Activated naive CD8-positive, alpha-beta T cell treated with anti-CD3 and anti-CD28 coated beads for 36 hours (primary cell): ENCODE data around the gene DCAF15. TPM values are rescaled to one million over a fixed set of nuclear protein-coding genes. Genes with fewer than 3 reads are reported as not detected.
"Not testable (repeated sequence)": the region's sequence is repeated elsewhere in the genome, so short reads cannot be mapped to it uniquely, and the experiment has no call there.

Experiments used
- DNase-seq: peaks from one replicate; pipeline ENCODE4 v3.0.0; 2021
- H3K27ac Mint-ChIP-seq: one replicate; pipeline ENCODE4 v1.8.0; 2022; ENCODE audit warnings: mild to moderate bottlenecking, moderate library complexity, mixed read lengths
- H3K27me3 Mint-ChIP-seq: one replicate; pipeline ENCODE4 v1.8.0; 2022; ENCODE audit warnings: mild to moderate bottlenecking, mixed read lengths
- H3K36me3 Mint-ChIP-seq: one replicate; pipeline ENCODE4 v1.8.0; 2021; ENCODE audit warnings: mild to moderate bottlenecking, mixed read lengths
- H3K4me1 Mint-ChIP-seq: one replicate; pipeline ENCODE4 v1.8.0; 2021; ENCODE audit warnings: mixed read lengths
- H3K4me3 Mint-ChIP-seq: one replicate; pipeline ENCODE4 v1.8.0; 2022; ENCODE audit warnings: mild to moderate bottlenecking, moderate library complexity, mixed read lengths
- H3K9me3 Mint-ChIP-seq: one replicate; pipeline ENCODE4 v1.8.0; 2022; ENCODE audit warnings: mixed read lengths
- total RNA-seq, 2 experiments: library from RNA; stranded (reverse); gene quantifications; one replicate each; pipeline ENCODE4 v1.2.3, GENCODE V29; 2021

Gene DCAF15
- total RNA-seq, 2 experiments from 2014 or later, result 54.3 to 54.6 TPM

GRCh38 chr19:13961826-13962698, 9.8 kb downstream of the DCAF15 start:
- DNase-seq, result no peak
- Mint-ChIP-seq H3K4me3 (no peak overlapping the region), H3K27me3 (no peaks in the 10 kb centered on the region), H3K27ac (no peak overlapping the region), H3K36me3 (peaks cover 6% of the 10 kb centered on the region), H3K9me3 (no peaks in the 10 kb centered on the region), H3K4me1 (peaks cover 4% of the 10 kb centered on the region)

DNA sequence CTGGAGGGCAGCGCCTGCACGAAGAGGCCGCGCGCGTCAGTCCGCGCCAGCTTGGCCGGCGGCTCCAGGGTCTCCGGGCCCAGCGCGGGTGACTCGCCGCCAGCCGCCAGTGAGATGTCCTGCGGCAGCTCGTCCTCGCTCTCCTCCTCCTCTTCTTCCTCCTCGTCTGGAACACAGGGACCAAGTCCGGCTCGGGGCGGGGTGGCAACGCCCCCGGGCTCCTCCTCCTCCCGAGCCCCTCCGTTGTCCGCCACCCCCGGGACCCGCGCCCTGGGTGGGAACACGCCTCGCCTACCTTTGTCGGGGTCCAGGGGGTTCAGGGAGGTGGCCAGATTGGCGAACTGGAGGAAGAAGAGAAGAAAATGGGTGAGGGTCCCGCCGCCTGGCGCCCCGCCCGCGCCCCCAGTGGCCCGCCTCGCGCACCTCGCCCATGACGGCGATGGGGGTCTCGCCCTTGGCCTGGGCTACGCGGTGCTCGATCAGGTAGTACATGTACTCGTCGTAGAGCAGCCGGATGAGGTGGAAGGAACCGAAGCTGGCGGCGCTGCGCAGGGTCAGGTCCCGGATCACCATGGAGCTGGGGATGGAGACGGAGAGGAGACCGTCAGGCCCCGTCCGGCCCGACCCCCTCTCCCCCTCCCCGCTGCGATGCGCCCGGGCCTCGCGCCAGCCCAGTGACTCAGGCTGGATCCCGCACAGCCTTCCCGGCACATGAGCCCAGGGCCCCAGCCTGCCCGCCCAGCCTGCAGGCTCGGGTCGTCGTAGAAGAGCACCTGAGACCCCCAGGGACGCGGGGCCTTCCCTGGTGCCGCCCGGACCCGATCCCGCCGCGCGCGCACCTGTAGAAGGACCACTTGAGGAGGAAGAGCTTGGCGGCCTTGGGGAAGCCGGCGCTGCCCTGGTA, 10.6 kb downstream of the DCAF15 start:
- no peak for DNase-seq
- no peaks in the 10 kb centered on the region for H3K9me3 Mint-ChIP-seq
- peaks cover 4% of the 10 kb centered on the region for H3K4me1 Mint-ChIP-seq
- H3K4me3 Mint-ChIP-seq, result no peak overlapping the region
- H3K27ac Mint-ChIP-seq, result no peak overlapping the region
- no peaks in the 10 kb centered on the region for H3K27me3 Mint-ChIP-seq
- H3K36me3 Mint-ChIP-seq, result peaks cover 6% of the 10 kb centered on the region

- Mint-ChIP-seq H3K27me3 (no peaks in the 10 kb centered on the region), H3K9me3 (no peaks in the 10 kb centered on the region), H3K36me3 (peaks cover 6% of the 10 kb centered on the region), H3K27ac (no peak overlapping the region), H3K4me3 (no peak overlapping the region), H3K4me1 (peaks cover 4% of the 10 kb centered on the region)
- no peak for DNase-seq
Observed at GRCh38 chr19:13963603-13964105, 11.3 kb downstream of the DCAF15 start.

DNA sequence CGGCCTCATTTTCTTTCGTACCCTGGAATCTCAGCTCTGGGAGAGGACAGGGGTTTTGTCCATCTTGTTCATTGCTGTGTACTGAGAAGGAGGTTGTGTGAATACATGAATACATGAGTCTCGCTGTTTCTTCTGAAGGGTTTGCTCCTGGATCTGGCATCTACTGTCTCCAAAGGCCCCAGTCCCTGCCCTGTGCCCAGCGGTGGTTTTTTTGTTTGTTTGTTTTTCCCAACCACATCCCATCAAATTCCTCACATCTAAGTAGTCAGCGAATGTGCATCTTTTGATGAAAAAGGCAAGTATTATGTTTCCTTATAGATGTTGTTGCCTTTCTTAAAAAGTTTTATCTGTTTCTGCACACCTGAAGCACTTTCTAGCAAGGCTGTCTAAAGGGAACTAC, 12.5 kb downstream of the DCAF15 start:
- no peaks in the 10 kb centered on the region for H3K9me3 Mint-ChIP-seq
- H3K27ac Mint-ChIP-seq, result no peak overlapping the region
- no peaks in the 10 kb centered on the region for H3K27me3 Mint-ChIP-seq
- H3K4me1 Mint-ChIP-seq, result peaks cover 4% of the 10 kb centered on the region
- no peak for DNase-seq
- H3K4me3 Mint-ChIP-seq, result no peak overlapping the region
- peaks cover 9% of the 10 kb centered on the region for H3K36me3 Mint-ChIP-seq

DNA sequence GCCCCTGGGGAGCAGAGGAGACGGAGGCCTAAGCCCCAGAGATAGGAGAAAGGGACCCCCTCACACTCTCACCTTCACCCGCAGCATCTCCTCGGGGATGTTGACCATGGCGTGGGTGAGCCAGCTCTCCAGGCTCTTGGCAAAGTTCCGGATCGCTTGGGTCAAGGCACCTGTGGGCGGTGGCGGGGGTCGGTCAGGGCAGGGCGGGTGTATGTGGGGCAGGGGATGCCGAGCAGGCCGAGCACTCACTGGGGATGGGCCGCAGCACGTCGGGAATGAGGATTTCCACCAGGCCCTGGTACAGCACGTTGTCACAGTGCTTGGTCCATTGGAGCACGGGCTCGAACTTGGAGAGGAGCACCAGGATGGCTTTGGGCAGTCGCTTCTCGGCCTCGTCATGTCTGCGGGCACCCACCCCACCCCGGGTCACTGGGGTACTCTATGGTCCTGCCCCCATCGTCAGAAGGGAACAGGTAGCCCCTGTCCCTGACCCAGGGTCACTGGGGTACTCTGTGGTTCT, 13.1 kb downstream of the DCAF15 start:
- no peak overlapping the region for H3K27ac Mint-ChIP-seq
- H3K36me3 Mint-ChIP-seq, result peaks cover 9% of the 10 kb centered on the region
- peaks cover 4% of the 10 kb centered on the region for H3K4me1 Mint-ChIP-seq
- H3K9me3 Mint-ChIP-seq, result no peaks in the 10 kb centered on the region
- DNase-seq, result no peak
- H3K4me3 Mint-ChIP-seq, result no peak overlapping the region
- no peaks in the 10 kb centered on the region for H3K27me3 Mint-ChIP-seq

GRCh38 chr19:13965926-13966683, 13.8 kb downstream of the DCAF15 start:
- DNase-seq, result no peak
- Mint-ChIP-seq H3K36me3 (peaks cover 9% of the 10 kb centered on the region), H3K4me3 (no peak overlapping the region), H3K9me3 (no peaks in the 10 kb centered on the region), H3K27ac (no peak overlapping the region), H3K27me3 (no peaks in the 10 kb centered on the region), H3K4me1 (peaks cover 4% of the 10 kb centered on the region)

GRCh38 chr19:13966684-13967128, 14.4 kb downstream of the DCAF15 start:
- no peak for DNase-seq
- Mint-ChIP-seq H3K9me3 (no peaks in the 10 kb centered on the region), H3K27me3 (no peaks in the 10 kb centered on the region), H3K27ac (no peak overlapping the region), H3K36me3 (peaks cover 4% of the 10 kb centered on the region), H3K4me1 (peaks cover under 1% of the 10 kb centered on the region), H3K4me3 (no peak overlapping the region)

- not testable (repeated sequence) for H3K4me3 Mint-ChIP-seq, DNase-seq, H3K36me3 Mint-ChIP-seq, H3K9me3 Mint-ChIP-seq, H3K27ac Mint-ChIP-seq, H3K27me3 Mint-ChIP-seq, H3K4me1 Mint-ChIP-seq
Observed at GRCh38 chr19:13967206-13967605, 14.9 kb downstream of the DCAF15 start.

DNA sequence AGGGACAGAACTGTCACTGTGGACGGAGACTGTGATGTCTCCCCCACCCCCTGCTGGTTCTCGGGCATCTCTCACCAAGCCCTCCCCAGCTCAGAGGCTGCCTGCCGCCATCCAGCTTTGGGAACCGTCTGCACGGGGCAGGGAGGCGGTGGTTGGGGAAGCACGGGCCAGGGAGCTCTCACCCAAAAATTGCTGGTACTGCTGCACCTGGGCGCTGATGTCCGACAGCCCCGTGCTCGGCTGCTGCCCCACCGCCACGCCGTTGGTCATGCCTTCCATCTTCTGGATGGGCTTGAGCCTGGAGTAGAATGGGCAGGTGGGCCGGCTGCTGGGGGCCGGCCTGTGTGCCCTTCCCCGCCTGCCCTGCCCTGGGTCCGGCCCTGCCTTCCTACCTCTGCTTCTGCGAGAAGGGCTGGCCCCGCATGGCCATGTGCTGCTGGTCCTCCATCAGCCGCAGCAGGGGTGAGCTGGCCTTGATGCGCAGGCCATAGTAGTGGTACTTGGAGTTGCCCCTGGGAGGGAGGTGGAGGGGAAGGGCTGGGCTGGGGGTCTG, 16.1 kb downstream of the DCAF15 start:
- Mint-ChIP-seq H3K27ac (no peak overlapping the region), H3K27me3 (no peaks in the 10 kb centered on the region), H3K36me3 (peaks cover 6% of the 10 kb centered on the region), H3K4me3 (no peak overlapping the region), H3K4me1 (no peaks in the 10 kb centered on the region), H3K9me3 (no peaks in the 10 kb centered on the region)
- DNase-seq, result no peak

DNA sequence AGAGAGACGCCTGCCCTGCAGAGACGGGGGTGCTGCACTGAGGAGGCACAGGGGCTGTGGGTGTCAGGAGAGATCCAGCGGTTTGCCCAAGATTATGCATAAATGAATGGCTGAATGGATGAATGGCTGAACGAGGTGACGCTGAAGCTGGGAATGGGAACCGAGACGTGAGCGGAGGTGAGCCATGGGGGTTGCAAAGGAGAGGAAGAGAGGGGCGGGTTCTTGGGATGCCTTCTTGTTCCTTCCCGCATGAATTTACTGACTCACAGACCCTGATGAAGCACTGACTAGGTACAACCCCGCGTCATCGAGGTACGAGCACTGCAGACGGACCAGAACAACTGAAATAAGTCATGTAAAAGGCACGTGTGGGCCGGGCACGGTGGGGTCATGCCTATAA, 16.7 kb downstream of the DCAF15 start:
- H3K9me3 Mint-ChIP-seq, result no peaks in the 10 kb centered on the region
- H3K36me3 Mint-ChIP-seq, result peaks cover 8% of the 10 kb centered on the region

GRCh38 chr19:13969897-13970296, 17.6 kb downstream of the DCAF15 start:
- DNase-seq, result no peak
- no peak overlapping the region for H3K27ac Mint-ChIP-seq
- no peak overlapping the region for H3K4me3 Mint-ChIP-seq
- H3K9me3 Mint-ChIP-seq, result no peaks in the 10 kb centered on the region
- H3K27me3 Mint-ChIP-seq, result no peaks in the 10 kb centered on the region
- H3K36me3 Mint-ChIP-seq, result peaks cover 12% of the 10 kb centered on the region
- H3K4me1 Mint-ChIP-seq, result peaks cover 8% of the 10 kb centered on the region

More for the DNA sequence above, 16.7 kb downstream of the DCAF15 start:
- no peaks in the 10 kb centered on the region for H3K27me3 Mint-ChIP-seq
- peaks cover 2% of the 10 kb centered on the region for H3K4me1 Mint-ChIP-seq
- no peak for DNase-seq
- no peak overlapping the region for H3K4me3 Mint-ChIP-seq
- no peak overlapping the region for H3K27ac Mint-ChIP-seq

DNA sequence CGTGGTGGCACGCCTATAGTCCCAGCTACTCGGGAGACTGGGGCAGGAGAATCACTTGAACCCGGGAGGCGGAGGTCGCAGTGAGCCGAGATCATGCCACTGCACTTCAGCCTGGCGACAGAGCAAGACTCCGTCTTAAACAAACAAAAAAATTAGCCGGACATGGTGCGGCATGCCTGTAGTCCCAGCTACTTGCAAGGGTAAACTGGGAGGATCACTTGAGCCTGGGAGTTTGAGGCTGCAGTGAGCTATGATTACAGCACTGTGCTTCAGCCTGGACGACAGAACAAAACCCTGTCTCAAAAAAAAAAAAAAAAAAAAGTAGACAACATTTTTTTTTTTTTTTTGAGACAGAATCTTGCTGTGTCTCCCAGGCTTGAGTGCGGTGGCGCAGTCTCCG, 19.6 kb downstream of the DCAF15 start:
- not testable (repeated sequence) for H3K4me3 Mint-ChIP-seq, H3K4me1 Mint-ChIP-seq, H3K9me3 Mint-ChIP-seq, DNase-seq, H3K27ac Mint-ChIP-seq, H3K27me3 Mint-ChIP-seq
- peaks cover 12% of the 10 kb centered on the region for H3K36me3 Mint-ChIP-seq

DNA sequence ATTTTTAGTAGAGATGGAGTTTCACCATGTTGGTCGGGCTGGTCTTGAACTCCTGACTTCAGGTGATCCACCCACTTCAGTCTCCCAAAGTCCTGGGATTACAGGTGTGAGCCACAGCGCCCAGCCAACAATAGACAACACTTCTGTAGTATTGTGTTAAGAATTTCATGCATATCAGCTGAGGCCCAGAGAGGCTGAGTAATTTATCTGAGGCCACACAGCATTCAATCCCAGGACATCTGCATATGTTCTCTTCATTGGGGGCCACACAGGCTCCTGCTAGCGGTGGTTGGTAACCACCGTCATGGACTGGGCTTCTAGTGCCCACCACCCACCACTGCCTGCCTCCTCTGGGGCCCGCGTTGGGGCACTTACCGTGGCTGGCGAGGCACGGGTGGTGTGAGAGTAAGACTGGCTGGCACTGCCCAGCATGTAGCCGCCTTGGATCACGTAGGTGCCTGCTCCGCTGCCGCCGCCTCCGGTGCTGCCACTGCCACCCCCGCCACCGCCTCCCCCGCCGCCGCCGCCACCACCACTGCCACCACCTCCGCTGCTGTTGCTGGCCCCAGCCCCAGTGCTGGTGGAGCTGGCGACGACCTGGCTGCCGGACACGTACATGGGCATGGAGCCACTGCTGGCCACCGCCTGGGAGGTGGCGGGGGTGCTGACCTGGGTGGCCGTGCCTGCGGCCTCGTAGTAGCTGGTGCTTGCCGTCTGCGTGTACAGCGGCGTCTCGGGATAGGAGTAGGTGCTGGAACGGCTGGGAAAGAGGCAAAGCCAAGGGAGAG, 20.3 kb downstream of the DCAF15 start:
- no peak for DNase-seq
- H3K4me3 Mint-ChIP-seq, result no peak overlapping the region
- peaks cover 12% of the 10 kb centered on the region for H3K36me3 Mint-ChIP-seq
- H3K27ac Mint-ChIP-seq, result no peak overlapping the region
- peaks cover 9% of the 10 kb centered on the region for H3K4me1 Mint-ChIP-seq
- no peaks in the 10 kb centered on the region for H3K27me3 Mint-ChIP-seq
- H3K9me3 Mint-ChIP-seq, result no peaks in the 10 kb centered on the region

GRCh38 chr19:13973479-13973878, 21.2 kb downstream of the DCAF15 start:
- peaks cover 13% of the 10 kb centered on the region for H3K4me1 Mint-ChIP-seq
- H3K4me3 Mint-ChIP-seq, H3K9me3 Mint-ChIP-seq, DNase-seq, H3K27me3 Mint-ChIP-seq, H3K27ac Mint-ChIP-seq: not testable (repeated sequence)
- H3K36me3 Mint-ChIP-seq, result peaks cover 12% of the 10 kb centered on the region
